OCI-LY3 (cell line): ENCODE data around the gene FNDC11.

Experiments used
- H2AFZ ChIP-seq: fragments of 200-600, 300-600 bp; shearing (Covaris generic); 2 replicates; pipeline ENCODE4 v1.6.0; 2014; ENCODE audit warnings: antibody characterized with exemption, low read depth, low read length
- H3K27ac ChIP-seq: fragments of 200-600, 300-600 bp; sonication (generic); 2 replicates; pipeline ENCODE4 v1.5.1; 2014; ENCODE audit warnings: mild to moderate bottlenecking, low read length, moderate library complexity, mixed read lengths
- H3K27me3 ChIP-seq: fragments of 200-600, 300-600 bp; sonication (generic); 2 replicates; pipeline ENCODE4 v1.6.1; 2014; ENCODE audit warnings: low read depth, low read length, mixed read lengths
- H3K36me3 ChIP-seq: fragments of 200-600, 300-600 bp; sonication (generic); replicated peaks from 2 replicates; pipeline ENCODE3; 2014; ENCODE audit warnings: low read depth, low read length, mixed read lengths
- H3K4me1 ChIP-seq: fragments of 300-600, 200-600 bp; sonication (generic); 2 replicates; pipeline ENCODE4 v1.6.1; 2014; ENCODE audit warnings: low read length, mixed read lengths
- H3K4me2 ChIP-seq: fragments of 200-600, 300-600 bp; sonication (generic); 2 replicates; pipeline ENCODE4 v1.6.1; 2014; ENCODE audit warnings: low read length, mixed read lengths
- H3K4me3 ChIP-seq: fragments of 300-600, 200-600 bp; sonication (generic); 2 replicates; pipeline ENCODE4 v1.5.1; 2014; ENCODE audit warnings: antibody characterized with exemption, mild to moderate bottlenecking, low read length, moderate library complexity
- H3K79me2 ChIP-seq: fragments of 300-600, 200-600 bp; shearing (Covaris generic); 2 replicates; pipeline ENCODE4 v1.6.1; 2014; ENCODE audit warnings: mild to moderate bottlenecking, low read length, mixed read lengths
- H3K9ac ChIP-seq: fragments of 300-600, 200-600 bp; shearing (Covaris generic); 2 replicates; pipeline ENCODE4 v1.6.0; 2014; ENCODE audit warnings: mild to moderate bottlenecking, low read length, moderate library complexity
- H3K9me3 ChIP-seq: fragments of 200-600, 300-600 bp; shearing (Covaris generic); 2 replicates; pipeline ENCODE4 v1.6.1; 2014; ENCODE audit warnings: low read length, mixed read lengths; ENCODE audit not compliant: insufficient read depth
- H4K20me1 ChIP-seq: fragments of 200-600, 300-600 bp; sonication (generic); 2 replicates; pipeline ENCODE4 v1.6.1; 2016; ENCODE audit warnings: low read length, mixed read lengths; ENCODE audit not compliant: insufficient read depth
- EZH2phosphoT487 ChIP-seq: fragments of 200-600 bp; shearing (Covaris generic); IDR thresholded peaks from 2 replicates; pipeline ENCODE4 v1.6.1; 2018; ENCODE audit warnings: antibody characterized with exemption, mixed run types, low read depth
- TF ChIP-seq, protein P1 (sequence below): fragments of 200-600, 300-600 bp; sonication (generic); IDR thresholded peaks from 2 replicates; pipeline ENCODE4 v1.5.1; 2014; ENCODE audit warnings: antibody characterized with exemption, low read length, low read depth

Gene FNDC11

DNA sequence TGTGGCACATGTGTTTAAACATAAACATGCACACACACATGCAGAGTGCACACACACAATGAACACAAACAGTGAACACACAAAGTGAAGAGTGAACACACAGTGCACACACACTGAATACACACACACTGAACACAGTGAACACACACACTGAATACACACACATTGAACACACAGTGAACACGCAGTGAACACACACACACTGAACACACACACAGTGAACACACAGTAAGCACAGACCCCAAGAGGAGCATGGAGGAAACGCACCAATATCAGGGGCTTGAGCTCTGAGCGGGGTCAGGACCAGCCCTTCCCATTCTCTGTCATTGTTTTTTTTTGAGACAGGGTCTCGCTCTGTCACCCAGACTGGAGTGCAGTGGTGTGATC, 37.2 kb downstream of the FNDC11 start:
- no peak overlapping the region for H3K4me3 ChIP-seq
- no peak overlapping the region for H3K4me2 ChIP-seq
- no peaks in the 10 kb centered on the region for H3K9me3 ChIP-seq
- TF ChIP-seq, protein P1, sequence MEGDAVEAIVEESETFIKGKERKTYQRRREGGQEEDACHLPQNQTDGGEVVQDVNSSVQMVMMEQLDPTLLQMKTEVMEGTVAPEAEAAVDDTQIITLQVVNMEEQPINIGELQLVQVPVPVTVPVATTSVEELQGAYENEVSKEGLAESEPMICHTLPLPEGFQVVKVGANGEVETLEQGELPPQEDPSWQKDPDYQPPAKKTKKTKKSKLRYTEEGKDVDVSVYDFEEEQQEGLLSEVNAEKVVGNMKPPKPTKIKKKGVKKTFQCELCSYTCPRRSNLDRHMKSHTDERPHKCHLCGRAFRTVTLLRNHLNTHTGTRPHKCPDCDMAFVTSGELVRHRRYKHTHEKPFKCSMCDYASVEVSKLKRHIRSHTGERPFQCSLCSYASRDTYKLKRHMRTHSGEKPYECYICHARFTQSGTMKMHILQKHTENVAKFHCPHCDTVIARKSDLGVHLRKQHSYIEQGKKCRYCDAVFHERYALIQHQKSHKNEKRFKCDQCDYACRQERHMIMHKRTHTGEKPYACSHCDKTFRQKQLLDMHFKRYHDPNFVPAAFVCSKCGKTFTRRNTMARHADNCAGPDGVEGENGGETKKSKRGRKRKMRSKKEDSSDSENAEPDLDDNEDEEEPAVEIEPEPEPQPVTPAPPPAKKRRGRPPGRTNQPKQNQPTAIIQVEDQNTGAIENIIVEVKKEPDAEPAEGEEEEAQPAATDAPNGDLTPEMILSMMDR = no peak
- no peak for TF ChIP-seq EZH2phosphoT487
- H2AFZ ChIP-seq = no peak overlapping the region
- no peaks in the 10 kb centered on the region for H3K79me2 ChIP-seq
- H4K20me1 ChIP-seq = no peaks in the 10 kb centered on the region
- no peaks in the 10 kb centered on the region for H3K27me3 ChIP-seq
- no peak overlapping the region for H3K9ac ChIP-seq
- H3K4me1 ChIP-seq = no peaks in the 10 kb centered on the region
- H3K36me3 ChIP-seq = peaks cover 22% of the 10 kb centered on the region
- H3K27ac ChIP-seq = no peak overlapping the region

DNA sequence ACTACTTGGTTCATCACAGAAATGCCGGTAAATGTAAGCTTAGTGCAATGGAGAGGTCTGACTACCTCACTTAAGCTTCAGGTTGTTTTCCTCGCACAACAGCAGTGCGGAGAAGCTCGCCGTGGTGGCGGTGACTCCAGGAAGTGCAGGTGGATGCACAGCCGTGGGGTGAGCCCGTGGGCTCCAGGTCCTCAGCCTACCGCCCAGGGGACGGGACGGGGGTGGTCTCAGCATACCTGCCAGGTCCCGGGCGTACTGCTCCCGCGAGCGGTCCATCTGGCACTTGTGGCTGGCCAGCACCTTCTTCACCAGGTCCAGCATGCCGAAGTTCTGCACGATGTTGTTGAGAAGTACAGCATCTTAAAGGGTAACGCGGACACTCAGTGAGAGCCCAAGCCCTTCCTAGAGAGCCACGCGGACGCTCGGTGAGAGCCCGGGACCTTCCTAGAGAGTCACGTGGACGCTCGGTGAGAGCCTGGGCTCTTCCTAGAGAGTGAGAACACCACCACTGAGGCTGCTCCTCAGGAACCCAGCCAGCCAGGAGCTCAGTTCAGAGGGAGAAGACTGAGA, 37.9 kb downstream of the FNDC11 start:
- no peaks in the 10 kb centered on the region for H3K4me1 ChIP-seq
- H2AFZ ChIP-seq = no peak overlapping the region
- no peak overlapping the region for H3K4me3 ChIP-seq
- no peaks in the 10 kb centered on the region for H4K20me1 ChIP-seq
- no peaks in the 10 kb centered on the region for H3K9me3 ChIP-seq
- H3K79me2 ChIP-seq = no peaks in the 10 kb centered on the region
- H3K9ac ChIP-seq = no peak overlapping the region
- peaks cover 22% of the 10 kb centered on the region for H3K36me3 ChIP-seq
- no peak overlapping the region for H3K27ac ChIP-seq
- TF ChIP-seq, protein P1 = no peak
- no peak for TF ChIP-seq EZH2phosphoT487
- no peaks in the 10 kb centered on the region for H3K27me3 ChIP-seq
- no peak overlapping the region for H3K4me2 ChIP-seq

DNA sequence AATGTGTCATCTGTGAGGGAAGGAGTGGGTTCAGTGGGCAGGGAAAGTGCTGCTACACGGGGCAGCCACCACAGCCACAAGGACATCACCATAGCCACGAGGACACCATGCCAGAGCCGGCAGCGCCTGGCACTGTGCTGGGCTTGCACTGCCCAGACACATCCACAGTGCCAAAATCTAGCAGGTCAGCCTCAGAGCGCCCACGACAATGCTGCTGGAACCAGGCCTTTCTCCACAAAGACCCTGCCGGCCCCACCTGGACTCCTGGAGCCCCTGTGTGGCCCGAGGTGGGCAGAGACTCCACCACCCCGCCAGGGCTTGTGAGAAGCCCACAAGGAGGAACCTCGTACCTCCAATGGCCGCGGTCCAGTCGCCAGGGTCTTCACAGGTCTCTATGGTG, 38.7 kb downstream of the FNDC11 start:
- H3K27ac ChIP-seq = no peak overlapping the region
- H3K9ac ChIP-seq = no peak overlapping the region

DNA sequence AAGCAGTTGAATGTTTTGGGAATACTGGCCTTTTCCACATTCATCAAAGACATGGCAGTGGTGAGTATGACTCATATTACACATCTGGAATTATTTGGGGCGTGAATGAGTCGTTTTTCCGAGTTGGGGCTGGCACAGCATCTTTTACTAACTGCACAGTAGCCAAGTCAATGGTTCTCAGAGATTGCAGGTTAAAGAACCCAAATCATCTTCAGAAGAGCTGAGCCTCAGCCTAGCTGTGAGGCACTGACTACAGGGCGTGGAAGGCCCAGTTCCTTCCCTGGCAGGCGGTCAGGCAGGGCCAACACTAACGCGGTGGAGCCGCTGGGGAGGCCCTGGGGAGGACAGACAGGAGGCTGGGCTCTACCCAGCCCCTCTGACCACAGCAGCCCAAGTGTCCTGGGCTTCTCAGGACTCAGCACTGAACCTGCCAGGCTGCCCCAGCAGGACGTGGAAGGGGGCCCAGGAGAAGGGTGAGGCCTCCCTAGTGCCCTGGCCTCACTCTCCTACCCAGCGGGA, 40.1 kb downstream of the FNDC11 start:
- Histone ChIP-seq H4K20me1 (no peaks in the 10 kb centered on the region), H3K4me2 (no peak overlapping the region), H3K4me3 (no peak overlapping the region), H3K9me3 (no peaks in the 10 kb centered on the region), H3K36me3 (peaks cover 21% of the 10 kb centered on the region), H3K27ac (no peak overlapping the region), H3K27me3 (no peaks in the 10 kb centered on the region), H3K79me2 (no peaks in the 10 kb centered on the region), H2AFZ (no peak overlapping the region), H3K9ac (no peak overlapping the region), H3K4me1 (no peaks in the 10 kb centered on the region)
- no peak for TF ChIP-seq EZH2phosphoT487
- TF ChIP-seq, protein P1 = no peak

More for the DNA sequence above, 38.7 kb downstream of the FNDC11 start:
- Histone ChIP-seq H3K9me3 (no peaks in the 10 kb centered on the region), H2AFZ (no peak overlapping the region), H4K20me1 (no peaks in the 10 kb centered on the region), H3K36me3 (peaks cover 21% of the 10 kb centered on the region), H3K4me2 (no peak overlapping the region), H3K27me3 (no peaks in the 10 kb centered on the region), H3K4me1 (no peaks in the 10 kb centered on the region), H3K79me2 (no peaks in the 10 kb centered on the region), H3K4me3 (no peak overlapping the region)
- TF ChIP-seq EZH2phosphoT487 = no peak
- TF ChIP-seq, protein P1 = no peak
